GM19043 (cell line): ENCODE results near the gene PDLIM4.

Source experiments
- ATAC-seq: cut with Tn5 transposase; IDR thresholded peaks from one replicate; pipeline ENCODE4 v1.9.1; 2021; ENCODE audit warnings: low read depth; ENCODE audit not compliant: unreplicated experiment

The PDLIM4 gene

DNA sequence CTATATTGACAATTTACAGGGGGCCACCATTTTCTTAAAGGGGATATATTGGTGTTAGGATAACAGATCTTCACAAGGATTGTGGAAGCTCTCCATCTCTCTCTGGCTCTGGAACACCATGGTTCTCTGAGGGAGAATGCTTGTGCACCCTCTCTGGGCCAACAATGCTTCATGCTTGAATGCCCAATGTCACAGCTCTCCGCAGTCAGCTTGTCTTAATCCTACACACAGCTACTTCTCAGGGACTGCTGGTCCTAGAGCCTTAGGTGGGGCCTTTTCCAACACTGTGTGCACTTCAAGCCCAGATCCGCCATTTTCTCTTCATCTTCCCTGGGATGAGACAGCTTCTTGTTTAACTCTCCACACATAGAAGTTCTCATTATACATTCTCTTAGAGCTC lies 6.9 kb upstream of the PDLIM4 start:
- no peak for ATAC-seq

DNA sequence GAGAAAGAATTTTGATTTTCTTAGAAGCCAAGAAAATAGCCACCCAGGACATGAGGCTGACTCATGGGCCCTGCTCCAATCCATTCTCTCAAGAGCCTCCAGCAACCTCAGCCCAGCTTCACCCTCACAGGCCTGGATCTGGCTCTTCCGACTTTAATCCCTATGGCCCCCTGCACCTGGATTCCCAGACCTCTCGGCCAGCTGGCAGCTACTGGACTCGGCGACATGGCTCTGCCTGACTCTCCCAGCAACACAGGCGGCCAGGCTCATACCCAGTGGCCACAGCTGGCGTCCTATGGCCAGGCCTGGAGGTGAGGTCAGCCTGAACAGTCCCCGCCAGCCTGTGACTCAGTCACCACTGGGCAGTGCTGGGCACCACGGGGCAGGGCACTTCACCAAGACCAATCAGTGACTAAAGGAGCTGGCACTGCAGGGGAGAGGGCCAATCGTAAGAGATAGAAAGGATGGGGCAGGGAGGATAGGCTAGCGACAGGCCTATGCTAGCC lies 6.2 kb upstream of the PDLIM4 start:
- no peak for ATAC-seq

DNA sequence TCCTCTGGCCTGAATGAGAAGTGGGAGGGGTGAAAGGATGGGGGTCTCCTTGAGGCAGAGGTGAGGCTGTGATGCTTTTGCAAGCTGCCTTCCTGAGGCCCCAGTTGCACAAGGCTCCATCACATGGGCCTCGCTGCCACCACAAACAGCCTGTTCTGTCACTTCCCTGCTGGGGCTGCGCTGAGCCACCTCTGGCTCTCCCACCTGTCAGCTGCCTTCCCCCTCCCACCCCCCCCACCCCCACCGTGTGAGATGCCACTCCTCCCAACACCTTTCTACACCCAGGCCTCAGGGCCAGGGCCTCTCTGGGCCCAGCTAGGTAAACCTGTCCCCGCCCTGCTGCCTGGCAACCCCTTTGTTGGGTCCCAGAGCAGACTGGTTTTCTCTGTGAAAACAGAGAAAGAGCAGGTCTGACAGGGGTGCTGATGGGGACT lies 4.5 kb upstream of the PDLIM4 start:
- no peak for ATAC-seq

DNA sequence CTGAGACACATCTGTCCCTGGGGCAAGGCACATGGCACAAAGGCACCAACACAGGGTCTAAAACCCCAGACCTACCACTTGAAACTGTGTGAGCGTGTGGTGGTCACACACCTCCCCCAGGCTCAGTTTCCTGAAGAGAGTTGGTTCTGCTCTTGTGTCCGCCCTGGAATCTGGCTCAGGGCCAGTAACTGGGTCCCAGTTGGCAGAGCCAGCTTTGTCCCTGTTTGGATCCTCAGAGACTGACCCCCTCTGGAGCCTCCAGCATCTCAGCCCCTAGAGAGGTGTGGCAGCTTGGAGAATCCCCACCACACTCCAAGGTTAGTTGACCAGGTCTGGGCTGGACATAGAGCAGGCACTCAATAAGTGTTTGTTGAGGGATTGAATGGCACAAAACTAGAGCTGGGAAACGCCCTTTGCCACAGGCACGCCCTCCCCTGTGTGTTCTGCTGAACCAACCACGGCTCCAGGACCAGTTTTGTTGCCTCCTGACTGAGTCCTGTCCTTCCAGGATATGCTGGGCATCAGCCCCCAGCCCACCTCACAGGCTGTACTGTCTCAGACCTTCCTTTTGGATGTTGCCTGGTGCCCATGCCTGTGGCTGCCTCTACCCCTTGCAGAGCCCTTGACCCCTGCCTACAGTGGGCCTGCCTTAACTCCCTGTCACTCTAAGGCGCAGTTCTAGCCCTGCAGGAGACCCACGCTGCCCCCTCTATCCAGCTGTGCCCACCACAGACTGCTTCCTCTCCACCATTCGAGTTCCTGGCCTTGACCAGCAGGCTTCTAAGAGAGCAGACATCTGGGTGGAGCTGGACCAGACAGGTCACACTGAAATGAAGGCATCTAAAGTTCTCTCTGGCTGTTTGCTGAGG lies 3.8 kb upstream of the PDLIM4 start:
- no peak for ATAC-seq

DNA sequence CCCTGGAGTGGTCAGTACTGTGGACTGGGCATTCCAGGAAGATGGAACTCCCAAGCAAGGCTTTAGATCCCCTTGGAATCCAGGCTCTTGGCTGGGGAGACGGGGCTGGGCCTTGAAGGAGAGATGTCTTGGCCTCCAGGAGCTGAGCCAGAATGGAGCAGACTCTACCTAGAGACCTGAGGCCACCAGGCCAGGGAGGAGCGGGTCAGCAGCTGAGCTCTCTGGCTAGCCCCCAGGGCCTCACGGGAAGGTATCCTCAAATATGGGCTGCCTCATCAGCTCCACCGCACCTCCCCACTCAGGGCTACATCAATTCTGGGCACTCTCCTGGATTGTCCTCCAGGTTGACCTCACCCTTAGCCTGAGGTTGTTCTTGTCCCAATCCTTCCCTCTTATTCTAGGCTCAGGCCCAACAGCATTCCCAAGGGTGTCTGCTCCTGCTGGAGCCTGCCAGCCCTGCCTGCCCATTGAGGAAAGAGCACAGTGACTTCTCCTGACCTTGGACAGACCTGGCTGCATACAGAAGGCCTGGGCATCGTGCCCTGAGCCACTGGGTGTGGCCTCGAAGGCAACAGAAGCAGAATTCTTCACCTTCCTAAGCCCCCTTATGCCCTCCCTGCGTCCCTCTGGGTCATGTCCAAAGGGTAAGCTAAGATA lies 3.0 kb upstream of the PDLIM4 start:
- ATAC-seq, result no peak

DNA sequence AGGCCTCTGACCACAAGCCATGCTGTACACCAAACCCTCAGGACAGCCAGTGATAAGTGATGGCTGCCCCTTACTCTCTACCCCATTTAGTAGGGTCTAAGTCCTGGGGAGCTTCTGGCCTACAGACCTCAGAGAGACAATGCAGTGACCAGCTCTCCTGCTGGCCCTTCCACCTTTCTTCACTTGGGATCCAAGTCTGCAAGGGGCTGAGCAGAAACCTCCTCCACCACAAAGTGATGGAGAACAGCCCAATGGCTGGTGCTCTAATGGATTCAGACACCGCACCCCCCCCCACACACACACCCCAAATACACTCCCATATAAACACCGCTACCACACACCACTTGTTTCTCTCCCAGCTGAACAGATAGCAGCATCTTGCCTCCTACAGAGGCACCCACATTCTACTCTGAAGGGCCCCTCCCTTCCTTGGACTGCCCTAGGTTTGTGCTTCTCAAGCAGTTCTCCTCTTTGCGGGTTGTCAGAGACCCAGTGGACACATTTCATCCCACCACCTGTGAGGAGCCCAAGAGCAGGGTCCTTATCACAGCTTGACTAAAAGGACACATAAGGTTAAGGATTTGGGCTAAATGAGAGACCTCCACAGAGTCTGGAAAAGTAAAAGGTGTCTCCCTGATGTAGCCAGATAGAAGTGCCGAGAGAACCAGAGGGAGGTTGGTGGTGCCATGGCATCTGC lies 1.3 kb upstream of the PDLIM4 start:
- no peak for ATAC-seq

DNA sequence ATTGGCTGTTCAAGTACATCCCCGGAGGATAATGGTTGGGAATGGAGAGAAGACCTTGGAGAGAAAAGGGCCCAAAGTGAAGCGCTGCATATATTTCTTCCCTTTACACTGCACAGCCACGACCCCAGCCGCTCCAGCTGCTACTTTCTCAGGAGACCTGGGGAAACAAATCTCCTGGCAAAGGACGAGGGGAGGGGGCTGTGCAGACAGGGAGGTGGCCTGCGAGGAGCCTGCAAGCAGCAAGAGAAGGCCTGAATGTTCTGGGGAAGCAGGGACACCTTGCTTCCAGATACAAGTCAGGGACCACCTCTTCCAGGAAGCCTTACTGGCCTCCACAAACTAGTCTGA lies 739 bp upstream of the PDLIM4 start:
- ATAC-seq, result no peak

DNA sequence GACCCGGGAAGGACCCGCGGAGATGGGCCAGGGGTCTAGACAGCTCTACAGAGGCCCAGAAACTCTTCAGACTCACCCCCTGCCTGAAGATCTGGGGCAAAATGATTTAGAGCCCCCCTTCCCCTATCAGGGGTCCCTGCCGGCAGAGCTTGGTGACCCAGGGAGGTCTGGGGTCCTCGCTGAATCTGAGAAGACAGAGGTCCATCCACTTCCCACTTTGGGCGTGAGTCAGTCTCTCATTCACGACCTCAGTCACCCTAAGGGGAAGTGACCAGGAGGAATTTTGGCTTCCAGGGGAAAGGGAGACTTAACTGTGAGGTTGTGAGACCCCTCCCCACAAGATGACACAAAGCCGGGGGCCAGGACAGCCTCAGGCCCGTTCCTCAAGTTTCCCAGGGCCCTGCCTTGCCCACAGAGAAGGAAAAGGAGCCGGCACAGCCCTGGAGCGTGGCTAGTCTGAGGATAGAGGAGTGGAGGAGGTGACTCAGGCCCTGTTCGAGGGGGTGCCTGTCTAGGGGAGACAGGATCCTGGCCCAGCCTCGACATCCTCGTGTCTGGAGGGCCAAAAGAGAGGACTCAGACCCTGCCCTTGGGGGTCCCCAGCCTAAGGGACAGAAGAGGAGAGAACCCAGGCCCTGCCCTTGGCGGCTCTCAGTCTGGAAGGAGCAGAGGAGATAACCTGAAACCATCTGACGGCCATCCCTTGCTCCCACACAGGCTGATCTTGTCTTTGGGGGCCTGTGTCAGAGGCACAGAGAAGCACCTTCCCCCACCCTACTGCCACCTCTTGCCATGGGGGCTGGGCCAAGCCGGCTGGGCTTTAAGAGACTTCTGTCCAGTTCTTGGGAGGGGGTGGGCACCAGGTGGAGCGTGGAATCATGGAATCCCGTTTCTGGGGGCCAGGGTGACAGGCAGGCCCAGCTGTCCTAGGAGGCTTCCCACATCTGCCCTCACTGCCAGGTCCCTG lies 889 bp downstream of the PDLIM4 start:
- ATAC-seq, result no peak

DNA sequence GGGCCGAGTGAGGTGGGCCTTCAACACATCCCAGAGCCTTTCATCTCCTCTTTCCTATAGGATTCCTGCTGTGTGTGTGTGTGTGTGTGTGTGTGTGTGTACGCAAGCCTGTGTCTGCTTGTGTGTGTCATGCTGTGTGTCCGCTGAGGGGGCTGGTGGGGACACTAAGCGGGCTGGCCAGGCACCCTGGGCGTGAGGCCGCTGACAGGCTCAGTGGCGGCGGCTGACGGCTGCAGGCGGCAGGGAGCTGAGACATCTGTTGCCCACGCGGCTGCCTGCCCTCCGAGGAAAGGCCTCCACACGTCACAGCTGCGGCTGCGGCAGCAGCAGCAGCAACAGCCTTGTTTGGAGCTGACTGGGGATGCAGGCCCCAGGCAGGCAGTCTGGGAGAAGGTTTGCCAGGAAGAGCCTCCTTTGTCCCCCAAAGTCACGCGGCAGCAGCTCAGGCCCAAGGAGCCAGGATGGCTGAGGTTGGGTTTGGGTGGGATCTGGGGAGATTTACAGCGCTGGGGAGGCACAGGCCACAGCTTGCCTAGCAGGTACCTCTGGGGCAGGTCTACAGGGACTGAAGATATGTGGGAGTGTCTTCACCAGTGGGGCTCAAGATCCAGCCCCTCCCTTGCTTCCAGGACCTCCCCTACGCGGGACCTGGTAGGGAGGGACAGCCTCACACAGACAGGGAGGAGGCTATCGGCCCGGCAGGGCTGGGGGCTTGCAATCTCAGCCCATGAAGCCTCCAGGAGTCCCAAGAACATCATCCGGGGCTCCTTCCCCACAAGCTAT lies 1.8 kb downstream of the PDLIM4 start:
- ATAC-seq, result no peak

DNA sequence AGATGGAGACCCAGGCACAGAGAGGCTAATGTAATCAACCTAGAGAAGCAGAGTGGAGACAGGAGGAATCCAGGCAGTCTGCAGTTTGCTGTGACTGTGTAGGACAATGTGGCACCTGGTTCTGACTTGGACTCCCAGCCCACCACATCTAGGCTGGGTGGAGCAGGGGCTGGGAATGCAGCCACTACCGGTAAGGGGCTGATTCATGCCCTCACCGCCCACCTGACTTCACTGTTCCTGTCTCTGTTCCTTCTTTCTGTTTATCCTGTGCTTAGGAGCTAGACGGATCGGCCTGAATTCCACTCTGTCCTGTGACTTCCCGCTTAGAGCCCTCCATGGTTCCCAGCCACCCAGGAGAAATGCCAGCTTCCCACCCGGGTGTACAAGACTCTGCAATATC lies 2.6 kb downstream of the PDLIM4 start:
- ATAC-seq, result no peak

DNA sequence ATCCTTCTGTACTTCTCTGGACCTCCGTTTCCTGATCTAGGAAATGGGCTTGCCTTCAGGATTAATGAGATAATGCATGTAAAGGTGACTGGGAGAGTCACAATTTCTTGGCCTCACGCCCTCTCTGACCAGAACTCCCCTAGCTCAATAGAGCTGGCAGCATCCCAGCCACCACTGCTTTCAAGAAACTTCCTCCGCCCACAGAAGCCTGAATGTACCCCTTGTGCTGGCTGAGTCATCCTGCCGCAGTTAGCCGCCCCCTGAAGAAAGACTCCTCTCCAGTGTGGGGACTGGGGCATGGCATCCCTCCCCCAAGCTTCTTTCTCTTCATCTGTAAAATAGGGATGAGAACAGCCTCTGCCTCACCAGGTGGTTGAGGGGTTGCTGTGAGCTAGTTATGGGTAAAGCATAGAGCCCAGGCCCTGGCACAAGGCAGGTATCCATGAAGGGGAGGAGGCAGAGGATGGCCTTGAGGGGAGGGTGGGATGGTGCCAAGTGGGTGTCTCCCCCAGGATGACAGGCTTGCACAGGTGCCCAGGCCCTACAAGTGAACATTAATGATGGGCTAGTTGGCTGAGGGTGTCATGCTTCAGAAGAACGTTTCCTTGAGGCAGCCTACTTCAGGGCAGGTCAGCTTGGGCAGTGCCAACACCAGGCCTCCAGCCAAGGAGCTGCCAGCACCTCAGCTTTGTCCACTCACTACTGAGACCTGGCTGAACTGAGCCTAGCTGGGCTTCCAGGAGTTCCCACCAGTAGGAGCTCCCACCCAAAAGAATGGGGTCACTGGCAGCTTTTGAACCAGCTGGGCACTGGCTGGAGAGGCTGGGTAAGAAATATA lies 3.4 kb downstream of the PDLIM4 start:
- no peak for ATAC-seq

DNA sequence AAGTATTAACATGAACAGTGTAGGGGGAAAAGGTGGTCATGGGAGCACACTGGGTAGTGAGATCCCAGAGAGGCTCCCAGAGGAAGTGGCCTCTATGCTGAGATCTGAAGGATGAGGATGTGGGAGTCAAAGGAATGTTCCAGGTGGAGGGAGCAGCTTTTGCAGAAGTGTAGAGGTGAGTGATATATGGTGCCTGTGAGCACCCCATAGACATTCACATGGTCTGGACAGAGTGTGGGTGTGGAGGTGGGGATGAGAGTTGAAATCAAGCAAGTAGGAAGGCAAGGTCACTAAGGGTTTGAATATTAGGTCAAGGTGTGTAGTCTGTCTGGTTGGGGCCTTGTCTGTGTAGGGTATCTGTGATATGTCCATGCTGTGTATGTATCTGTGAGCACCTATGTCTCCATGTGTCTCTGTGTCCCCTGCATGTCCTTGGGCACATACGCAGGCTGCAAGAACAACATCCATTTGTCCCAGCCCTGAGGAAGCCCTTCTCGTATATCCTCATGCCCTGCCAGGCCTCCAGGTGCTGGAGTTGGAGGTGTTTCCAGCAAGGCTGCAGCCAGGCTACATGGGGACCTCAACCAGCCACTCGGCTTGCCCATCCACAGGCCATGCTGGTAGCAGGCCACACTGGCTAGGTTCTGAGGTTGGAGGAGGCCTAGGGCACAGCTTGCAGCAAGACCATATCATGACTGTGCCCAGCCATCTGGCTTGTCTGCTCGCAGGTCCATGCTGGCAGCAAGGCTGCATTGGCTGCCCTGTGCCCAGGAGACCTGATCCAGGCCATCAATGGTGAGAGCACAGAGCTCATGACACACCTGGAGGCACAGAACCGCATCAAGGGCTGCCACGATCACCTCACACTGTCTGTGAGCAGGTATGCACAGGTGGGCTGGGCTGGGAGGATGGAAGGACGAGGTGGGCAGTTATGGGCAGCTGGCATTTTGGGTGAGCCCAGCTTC lies 4.7 kb downstream of the PDLIM4 start:
- no peak for ATAC-seq

DNA sequence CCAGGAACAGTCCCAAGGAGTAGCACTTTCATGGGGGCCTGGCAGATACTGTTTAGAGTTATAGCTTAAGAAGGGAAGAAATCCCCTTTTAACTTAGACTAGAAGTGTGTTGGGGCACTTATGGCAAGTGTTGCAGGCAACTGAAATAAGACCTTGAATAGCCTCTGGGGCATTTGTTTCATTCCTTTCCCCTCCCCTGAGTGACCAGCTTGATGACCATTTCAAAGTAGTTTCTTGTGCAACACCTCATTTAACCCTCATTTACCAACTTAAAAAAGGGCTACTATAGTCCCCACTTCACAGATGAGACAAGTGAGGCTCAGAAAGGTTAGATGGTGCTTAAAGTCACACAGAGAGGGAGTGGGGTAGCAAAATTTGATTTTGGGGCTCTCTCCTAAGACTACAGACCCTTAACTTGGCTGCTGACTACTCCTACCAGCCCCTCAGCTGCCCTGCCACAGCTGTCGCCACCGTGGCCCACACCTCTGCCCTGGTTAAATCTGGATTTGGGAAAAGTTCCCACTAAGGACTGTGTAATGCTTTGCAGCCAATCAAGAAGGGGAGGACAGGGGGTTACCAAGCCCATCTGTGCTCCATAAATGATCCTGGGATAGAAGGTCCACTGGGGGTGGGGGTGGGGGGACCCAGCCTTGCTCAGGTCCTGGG lies 5.5 kb downstream of the PDLIM4 start:
- ATAC-seq, result no peak

DNA sequence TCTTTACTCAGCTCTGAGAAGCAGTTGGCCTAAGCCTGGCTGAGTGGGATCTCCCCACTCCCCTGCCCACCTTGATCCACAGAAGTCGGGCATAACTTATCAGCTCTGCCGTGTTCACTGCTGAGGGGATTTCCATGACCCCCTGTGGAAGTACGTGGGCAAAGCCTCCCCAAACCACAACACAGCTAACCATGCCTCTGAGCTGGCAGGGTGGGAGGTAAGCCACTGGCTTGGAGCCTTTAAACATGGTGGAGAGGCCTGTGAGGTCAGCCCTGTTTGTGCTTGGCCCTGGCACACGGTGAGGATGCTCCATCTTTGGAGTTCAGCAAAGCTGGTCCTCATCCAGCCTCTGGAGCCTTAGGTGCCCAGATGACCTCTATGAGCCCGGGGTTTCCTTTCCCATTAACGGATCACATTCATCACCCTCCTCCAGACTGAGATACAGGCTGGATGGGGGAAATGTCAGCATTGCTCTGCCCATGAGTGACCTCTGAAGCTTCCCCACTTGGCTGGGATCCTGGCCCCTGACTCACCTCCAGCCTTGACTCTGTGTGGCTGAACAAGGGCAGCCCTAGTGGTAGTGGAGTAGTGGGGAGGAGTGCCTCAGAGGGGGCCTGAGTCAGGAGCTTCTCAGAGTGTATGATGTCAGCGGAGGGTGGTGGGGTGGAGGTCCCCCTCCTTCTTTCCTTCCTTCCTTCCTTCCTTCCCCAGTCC lies 6.2 kb downstream of the PDLIM4 start:
- no peak for ATAC-seq

DNA sequence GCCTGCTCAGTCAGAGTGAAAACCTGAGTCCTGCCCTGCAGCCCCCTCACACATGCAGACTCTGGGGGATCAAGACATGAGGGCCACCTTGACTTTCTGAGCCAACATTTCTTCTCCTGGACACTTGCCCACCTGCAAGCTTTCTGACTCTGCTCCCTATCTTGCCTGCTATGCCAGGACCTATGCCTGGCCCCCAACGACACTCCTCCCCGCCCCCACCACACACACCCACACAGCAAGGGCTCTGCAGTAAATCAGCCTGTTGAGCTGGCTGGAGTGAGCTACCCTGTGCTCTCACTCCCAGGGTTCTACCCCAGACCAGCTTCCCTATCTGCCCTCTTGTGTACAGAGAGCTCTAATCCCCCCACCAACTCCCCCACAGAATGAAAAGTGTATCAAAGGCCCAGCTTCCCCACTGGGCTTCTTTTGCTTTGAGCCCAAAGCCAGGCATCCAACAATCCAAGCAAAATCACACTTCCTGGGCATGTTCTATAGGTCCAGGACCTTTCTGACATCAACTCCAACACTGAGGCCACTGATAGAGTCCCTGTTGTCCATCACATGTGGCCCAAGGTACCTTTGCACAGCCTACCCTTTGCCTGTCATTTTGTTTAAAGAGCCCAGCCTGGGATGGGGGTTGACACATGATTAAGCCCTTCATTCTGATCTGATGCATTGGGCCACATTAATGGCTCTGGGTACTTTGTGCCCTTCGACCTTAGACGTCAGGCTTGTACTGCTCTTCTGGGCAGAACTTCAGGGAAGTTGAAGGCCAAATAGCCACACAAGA lies 7.2 kb downstream of the PDLIM4 start:
- no peak for ATAC-seq
